HG03060 (cell line): Measurements from ENCODE around the gene MELK.
A peak's percentile ranks its signal among the peaks of the same experiment; 100 is the strongest.
"Not testable (repeated sequence)": the region's sequence is repeated elsewhere in the genome, so short reads cannot be mapped to it uniquely, and the experiment has no call there.

Experiments used
- ATAC-seq: cut with Tn5 transposase; IDR thresholded peaks from one replicate; pipeline ENCODE4 v1.9.1; 2021; ENCODE audit warnings: low read depth, moderate number of reproducible peaks; ENCODE audit not compliant: unreplicated experiment

The MELK gene

DNA sequence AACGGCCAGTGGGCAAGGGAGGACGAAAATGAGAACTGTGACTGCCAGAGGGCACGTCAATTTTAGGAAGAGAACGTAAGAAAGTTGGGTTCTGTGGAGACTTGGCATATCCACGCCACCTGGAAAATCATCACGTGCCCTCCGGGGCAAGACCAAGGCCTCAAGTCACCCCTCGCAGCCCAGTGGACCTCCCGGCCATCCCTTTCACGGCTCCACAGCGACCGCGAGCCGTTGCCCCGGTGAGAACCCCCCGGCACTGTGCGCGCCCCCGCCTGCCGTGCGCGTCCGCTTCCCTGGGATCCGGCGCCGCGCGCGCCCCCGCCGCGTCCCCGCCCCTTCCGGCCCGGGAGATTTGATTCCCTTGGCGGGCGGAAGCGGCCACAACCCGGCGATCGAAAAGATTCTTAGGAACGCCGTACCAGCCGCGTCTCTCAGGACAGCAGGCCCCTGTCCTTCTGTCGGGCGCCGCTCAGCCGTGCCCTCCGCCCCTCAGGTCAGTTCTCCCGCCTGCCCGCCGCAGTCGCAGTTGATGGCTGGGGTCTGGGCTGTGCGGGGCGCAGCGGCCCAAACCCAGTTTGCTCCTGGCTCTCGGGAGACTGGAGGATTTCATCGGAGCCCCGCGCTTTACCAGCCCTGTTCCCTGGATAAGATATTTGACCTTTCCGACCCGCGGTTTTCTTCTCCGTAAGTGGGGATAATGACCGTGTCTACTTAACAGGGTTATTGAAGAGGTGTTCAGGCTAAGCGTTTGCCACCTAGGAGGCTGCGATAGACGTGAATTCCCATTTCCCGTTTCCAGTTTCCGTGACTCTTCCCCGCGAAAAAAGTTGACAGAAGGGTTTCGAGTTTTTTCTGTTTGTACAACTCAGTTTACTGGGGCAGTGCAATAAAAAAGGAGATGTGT, at the start of gene MELK:
Gene MELK, plus strand, starts transcription at position 381 of the 904 bp plus-strand sequence. CDS start 8,787 bp downstream, outside the sequence.
- no peak for ATAC-seq

DNA sequence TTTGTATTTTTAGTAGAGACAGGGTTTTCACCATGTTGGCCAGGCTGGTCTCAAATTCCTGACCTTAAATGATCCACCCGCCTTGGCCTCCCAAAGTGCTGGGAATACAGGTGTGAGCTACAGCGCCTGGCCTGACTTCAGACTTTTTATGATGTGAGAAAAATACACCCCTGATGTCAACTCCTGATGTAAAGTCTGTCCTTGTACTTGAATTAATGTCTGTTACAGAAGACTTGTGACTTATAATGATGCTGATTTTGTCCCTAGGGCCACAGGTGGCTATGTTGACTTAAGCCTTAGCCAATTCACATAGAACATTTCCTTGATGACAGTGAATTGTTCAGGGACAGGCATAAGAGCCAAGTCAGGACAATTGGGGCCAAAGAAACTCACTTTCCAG, 42.5 kb upstream of the MELK start:
- no peak for ATAC-seq

DNA sequence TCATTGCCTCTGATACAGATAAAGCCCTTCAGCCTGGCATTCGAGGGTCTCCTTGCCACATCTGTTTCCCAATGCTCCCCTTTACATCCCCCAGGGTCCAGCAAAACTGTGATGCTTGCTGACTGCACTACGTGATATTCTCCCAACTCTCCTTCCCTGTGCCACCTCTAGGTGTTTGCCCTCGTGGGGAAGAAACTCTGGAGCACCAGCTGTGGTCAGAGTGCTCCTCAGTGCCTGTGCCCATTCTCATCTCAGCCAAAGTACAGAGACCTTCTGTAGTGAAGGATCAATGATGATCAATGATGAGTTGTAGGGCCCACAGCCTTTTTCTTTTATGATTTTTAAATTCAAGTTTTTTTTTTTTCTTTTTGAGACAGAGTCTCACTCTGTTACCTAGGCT, 40.3 kb upstream of the MELK start:
- ATAC-seq, result no peak

DNA sequence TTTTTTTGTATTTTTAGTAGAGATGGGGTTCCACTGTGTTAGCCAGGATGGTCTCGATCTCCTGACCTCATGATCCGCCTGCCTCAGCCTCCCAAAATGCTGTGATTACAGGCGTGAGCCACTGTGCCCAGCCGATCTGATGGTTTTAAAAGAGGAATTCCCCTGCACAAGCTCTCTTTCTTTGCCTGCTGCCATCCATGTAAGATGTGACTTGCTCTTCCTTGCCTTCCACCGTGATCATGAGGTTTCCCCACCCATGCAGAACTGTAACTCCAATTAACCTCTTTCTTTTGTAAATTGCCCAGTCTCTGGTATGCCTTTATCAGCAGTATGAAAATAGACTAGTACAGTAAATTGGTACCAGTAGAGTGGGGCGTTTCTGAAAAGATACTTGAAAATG, 39.0 kb upstream of the MELK start:
- not testable (repeated sequence) for ATAC-seq

DNA sequence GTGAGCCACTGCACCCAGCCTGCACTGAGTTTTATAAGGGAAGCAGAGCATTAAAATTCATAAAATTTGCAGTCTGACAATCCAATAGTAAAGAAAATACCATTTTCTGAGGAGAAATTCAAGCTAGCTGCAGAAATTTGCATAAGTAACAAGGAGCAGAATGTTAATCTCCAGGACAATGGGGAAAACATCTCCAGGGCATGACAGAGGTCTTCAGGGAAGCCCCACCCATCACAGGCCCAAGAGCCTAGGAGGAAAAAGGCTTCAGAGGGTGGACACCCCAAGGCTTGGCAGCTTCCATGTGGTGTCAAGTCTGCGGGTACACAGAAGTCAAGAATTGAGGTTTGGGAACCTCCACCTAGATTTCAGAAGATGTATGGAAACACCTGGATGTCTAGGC, 37.6 kb upstream of the MELK start:
- no peak for ATAC-seq

DNA sequence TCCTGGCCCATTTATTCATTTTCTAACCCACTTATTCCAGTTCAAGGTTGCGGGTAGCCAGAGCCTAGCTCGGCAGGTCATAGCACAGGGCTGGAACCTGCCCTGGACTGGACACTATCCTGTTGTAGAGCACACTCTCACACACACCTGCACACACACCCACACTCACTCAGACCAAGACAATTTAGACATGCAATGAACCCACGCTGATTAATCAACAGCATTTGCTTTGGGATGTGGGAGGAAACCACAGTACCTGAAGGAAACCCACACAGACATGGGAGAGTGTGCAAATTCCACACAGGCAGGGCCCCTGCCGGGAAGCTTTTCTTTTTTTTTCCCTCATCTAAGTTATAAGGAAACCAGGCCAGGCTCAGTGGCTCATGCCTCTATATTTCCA, 34.8 kb upstream of the MELK start:
- no peak for ATAC-seq

DNA sequence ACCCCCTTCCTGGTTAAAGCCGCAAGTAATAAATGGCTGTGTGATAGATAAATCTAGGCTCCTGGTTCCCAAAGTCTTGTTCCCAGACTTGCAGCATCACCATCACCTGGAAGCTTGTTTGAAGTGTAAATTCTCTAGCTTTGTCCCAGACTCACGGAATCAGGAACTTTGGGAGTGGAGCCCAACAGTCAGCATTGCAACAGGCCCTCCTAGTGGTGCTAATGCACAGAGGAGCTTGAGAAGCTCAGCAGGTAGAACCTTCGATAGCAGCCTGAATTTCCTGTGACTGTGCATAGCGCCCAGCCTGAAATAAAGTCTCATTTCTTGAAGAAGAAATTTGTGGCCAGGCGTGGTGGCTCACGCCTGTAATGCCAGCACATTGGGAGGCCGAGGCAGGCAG, 30.3 kb upstream of the MELK start:
- no peak for ATAC-seq

DNA sequence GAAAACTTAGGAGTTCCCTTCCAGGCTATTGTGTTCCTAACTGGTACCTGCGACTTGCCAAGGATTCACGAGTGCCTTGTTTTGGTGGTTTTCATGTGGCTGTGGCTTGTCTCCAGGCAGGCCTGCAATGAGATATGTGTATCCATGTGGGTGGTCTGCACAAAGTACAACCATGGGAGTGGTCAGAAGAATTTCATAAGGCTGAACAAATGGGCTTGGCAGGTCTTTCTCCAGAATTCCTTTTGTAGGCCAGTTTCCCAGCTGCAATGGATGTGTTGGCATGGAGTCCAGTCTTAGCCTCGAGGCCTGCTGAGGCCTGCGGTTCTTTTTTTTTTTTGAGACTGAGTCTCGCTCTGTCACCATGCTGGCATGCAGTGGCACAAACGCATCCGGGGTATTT, 28.8 kb upstream of the MELK start:
- no peak for ATAC-seq

DNA sequence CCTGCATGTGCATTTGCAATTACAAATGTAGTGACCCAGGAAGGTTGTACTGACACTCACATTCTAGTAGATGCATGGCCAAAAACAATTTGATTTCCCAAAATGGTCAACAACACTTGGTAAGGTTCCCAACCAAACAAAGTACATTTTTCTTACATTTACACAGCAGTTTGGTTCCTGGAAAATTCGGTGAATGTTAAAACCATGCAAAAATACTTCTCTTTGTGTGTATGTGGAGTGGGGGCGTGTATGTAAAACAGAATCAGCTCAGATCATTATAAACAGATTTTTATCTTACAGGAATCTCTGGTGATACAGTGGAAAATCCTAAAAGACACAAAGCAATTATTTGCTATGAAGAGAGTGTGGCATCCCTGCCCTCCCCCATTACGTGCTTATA, 25.1 kb upstream of the MELK start:
- ATAC-seq, result no peak

DNA sequence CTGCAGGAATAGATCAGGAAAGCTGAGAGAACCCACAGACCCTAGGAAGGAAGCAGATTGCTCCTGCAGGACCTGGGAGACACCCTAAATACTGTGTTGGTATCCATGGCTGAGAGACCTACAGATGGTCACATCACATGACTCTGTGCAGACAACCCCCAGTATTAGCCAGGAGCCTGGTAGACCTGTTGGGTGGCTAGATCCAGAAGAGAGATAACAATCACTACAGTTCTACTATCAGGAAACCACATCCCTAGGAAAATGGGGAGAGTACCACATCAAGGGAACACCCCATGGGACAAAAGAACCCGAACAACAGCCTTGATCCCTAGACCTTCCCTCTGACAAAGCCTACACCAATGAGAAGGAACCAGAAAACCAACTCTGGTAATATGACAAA, 24.2 kb upstream of the MELK start:
- no peak for ATAC-seq

DNA sequence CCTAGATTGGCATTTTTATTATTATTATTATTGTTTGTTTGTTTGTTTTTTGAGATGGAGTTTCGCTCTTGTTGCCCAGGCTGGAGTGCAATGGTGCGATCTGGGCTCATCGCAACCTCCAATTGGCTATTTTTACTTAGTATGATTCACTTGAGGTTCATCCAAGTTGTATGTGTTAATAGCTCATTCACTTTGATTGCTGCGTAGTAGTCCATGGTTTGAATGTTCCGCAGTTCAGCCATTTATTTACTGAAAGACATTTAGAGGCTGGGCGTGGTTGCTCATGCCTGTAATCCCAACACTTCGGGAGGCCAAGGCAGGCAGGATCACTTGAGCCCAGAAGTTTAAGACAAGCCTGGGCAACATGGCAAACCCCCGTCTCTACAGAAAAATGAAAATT, 22.6 kb upstream of the MELK start:
- ATAC-seq, result no peak

DNA sequence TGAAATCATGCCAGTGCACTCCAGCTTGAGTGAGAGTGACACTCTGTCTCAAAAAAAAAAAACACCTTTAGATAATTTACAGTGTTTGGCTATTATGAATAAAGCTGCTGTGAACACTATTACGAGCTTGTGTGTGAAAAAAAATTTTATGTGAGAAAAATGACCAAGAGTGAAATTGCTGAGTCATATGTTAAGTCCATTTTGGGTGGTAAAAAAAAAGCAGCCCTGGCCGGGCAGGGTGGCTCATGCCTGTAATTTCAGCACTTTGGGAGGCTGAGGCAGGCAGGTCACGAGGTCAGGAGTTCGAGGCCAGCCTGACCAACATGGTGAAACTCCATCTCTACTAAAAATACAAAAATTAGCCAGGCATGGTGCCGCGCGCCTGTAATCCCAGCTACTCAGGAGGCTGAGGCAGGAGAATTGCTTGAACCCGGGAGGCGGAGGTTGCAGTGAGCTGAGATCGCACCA, 22.0 kb upstream of the MELK start:
- ATAC-seq, result peak; percentile 58

DNA sequence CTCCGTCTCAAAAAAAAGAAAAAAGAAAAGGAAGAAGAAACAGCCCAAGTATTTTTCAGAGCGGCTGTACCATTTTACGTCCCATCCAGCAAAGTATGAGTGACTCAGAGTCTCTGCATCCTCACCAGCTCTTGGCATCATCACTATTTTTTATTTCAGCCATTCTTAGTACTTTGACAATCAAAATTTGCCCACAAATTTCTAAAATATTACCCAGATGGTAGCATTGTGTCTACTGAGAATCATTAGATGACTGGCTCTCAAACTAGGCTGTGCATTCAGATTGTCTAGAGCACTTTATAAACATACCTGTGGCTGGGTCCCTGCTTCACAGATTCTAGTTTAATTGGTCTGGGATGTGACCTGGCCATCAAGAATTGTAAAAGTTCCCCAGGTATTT, 21.6 kb upstream of the MELK start:
- no peak for ATAC-seq

DNA sequence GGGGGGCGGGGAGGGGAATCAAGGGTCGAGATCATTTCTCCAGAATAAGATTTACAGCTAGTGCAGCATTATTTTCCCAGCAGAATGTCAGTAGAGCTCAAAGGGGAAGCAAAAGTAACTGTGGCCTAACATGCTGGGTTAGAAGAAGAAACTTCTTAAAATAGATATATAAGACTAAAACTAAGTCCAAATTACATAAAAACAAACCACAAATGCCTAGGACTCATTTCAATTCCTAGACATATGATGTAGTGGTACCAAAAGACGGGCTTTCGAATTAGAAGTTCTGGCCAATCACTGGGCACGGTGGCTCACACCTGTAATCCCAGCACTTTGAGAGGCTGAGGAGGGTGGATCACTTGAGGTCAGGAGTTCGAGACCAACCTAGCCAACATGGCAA, 20.8 kb upstream of the MELK start:
- no peak for ATAC-seq

DNA sequence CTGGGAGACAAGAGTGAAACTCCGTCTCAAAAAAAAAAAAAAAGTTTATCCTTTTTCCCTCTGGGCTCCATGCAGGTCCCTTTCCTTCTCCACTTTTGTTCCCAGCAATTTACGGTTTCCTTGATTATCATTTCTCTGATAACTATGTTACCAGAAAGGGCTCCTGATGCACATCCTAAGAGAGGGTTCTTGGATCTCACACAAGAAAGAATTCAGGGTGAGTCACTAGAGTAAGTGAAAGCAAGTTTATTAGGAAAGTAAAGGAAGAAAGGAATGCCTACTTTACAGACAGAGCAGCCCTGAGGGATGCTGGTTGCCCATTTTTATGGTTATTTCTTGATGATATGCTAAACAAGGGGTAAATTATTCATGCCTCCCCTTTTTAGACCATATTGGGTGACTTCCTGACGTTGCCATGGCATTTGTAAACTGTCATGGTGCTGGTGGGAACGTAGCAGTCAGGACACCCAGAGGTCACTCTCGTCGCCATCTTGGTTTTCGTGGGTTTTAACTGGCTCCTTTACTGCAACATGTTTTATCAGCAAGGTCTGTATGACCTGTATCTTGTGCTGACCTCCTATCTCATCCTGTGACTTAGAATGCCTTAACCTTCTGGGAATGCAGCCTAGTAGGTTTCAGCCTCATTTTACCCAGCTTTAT, 13.5 kb upstream of the MELK start:
- ATAC-seq, result no peak

DNA sequence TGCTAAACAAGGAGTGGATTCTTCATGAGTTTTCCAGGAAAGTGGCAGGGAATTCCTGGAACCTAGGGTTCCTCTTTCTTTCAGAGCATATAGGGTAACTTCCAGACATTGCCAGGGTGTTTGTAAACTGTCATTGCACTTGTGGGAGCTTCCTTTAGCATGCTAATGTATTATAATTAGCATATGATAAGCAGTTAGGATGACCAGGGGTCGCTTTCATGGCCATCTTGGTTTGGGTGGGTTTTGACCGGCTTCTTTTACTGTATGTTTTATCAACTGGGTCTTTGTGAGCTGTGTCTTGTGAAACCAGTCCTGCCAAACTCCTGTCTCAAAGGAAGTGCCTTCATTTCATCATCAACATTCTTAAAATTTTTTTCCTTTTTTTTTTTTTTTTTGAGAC, 11.9 kb upstream of the MELK start:
- ATAC-seq, result no peak

DNA sequence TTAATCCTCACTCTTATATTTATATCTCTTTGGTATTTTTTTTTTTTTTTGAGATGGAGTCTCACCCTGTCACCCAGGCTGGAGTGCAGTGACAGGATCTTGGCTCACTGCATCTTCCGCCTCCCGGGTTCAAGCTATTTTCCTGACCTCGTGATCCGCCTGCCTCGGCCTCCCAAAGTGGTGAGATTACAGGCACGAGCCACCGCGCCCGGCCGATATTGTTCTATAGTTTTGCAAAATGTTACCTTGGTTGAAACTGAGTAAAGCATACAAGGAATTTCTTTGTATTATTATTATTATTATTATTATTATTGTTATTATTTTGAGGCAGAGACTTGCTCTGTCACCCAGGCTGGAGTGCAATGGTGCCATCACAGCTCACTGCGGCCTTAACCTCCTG, 9.9 kb upstream of the MELK start:
- not testable (repeated sequence) for ATAC-seq

DNA sequence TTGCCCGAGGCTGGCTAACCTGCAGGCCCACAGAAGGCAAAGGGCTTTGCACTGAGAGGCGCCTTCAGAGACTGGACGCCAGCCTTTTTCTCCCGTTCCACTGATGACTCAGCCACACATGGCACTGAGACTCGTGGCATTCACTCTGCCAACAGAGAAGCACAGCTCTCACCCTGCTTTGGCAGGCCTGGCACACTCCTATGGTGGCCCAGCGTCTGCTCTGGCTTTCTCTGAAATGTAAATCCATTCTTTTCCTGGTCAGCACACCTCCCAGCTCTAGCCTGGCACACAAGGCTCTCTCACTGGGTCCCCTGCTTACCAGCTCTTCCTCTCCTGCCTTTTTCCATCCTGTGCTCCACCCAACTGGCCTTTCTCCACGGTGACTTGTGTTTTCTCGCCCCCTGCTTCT, 5.9 kb upstream of the MELK start:
- no peak for ATAC-seq

DNA sequence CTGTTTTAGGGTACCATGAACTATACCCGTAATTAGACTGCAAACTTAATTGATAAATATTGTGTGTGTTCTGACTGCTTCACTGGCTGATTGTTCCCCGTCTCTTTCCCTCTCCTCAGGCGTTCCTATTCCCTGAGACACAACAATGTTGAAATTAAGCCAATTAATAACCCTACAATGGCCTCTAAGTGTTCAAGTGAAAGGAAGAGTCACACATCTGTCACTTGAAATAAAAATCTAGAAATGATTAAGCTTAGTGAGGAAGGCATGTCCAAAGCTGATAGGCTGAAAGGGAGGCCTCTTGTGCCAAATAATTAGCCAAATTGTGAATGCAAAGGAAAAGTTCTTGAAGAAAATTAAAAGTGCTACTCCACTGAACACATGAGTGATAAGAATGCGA, 4.0 kb upstream of the MELK start:
- not testable (repeated sequence) for ATAC-seq

DNA sequence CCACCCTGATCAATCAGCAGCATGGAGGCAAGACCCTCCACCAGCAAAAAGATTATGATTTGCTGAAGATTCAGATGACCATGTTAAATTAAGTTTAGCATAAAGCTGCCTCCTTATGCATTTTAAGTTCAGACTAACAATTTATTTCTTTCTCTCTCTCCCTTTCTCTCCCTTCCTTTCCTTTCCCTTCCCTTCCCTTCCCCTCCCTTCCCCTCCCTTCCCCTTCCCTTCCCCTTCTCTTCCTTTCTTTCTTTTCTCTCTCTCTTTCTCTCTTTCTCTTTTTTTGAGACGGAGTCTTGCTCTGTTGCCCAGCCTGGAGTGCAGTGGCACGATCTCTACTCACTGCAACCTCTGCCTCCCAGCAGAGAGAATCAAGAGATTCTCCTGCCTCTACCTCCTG, 1.4 kb upstream of the MELK start:
- no peak for ATAC-seq

DNA sequence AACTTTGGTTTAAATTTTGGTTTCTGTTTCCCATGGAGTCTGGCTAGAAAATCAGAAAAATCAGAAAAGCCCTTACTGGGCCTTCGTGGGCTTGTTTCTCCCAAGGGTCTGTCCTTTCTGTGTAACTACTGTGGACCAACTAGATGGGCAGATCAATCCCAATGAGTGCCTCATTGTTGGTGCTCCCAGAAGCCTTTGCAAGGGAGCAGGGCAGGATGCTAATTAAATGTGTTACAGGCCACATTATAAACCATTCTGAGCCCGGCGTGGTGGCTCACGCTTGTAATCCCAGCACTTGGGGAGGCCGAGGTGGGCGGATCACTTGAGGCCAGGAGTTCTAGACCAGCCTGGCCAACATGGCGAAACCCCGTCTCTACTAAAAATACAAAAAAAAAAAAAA, 1.4 kb downstream of the MELK start:
- not testable (repeated sequence) for ATAC-seq

DNA sequence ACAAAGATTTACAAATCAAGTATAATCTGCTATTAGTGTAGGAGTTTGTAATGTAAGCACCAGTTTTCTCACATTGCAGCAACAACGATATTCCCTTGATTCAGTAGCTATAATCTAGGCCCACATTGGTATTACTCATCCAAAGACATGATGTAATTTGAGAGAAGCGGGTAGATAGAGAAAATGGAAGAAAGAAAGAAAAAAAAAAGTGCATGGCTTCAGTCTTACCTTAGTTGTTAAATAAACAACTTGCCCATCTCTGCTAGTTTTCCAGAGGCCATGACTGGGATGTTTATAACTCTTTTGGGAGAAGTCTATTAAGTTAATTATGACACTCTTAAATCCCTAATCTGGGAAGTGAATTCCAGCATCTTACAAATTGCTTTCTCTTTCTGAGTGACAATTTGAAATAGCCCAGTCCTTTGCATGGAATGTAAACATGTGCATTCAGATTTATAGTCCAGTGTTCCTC, 2.8 kb downstream of the MELK start:
- ATAC-seq, result no peak
